Skin epidermis (tissue), 12 donors: ENCODE data around the gene CMKLR1.

ENCODE experiments used
- H3K27ac ChIP-seq, 21 experiments: fragments of 200-600 bp; sonication (generic) in 11 of 21; one replicate each; pipeline ENCODE4 v1.5.0; 2020; ENCODE audit warnings: mild to moderate bottlenecking in 3 of 21, inconsistent platforms in 2 of 21, moderate library complexity in 2 of 21
- H3K4me3 ChIP-seq, 7 experiments: fragments of 200-600 bp; sonication (generic) in 2 of 7; one replicate each; pipeline ENCODE4 v1.5.0; 2020; ENCODE audit warnings: inconsistent platforms in 2 of 7, mild to moderate bottlenecking in 2 of 7, moderate library complexity in 1 of 7

The CMKLR1 gene

DNA sequence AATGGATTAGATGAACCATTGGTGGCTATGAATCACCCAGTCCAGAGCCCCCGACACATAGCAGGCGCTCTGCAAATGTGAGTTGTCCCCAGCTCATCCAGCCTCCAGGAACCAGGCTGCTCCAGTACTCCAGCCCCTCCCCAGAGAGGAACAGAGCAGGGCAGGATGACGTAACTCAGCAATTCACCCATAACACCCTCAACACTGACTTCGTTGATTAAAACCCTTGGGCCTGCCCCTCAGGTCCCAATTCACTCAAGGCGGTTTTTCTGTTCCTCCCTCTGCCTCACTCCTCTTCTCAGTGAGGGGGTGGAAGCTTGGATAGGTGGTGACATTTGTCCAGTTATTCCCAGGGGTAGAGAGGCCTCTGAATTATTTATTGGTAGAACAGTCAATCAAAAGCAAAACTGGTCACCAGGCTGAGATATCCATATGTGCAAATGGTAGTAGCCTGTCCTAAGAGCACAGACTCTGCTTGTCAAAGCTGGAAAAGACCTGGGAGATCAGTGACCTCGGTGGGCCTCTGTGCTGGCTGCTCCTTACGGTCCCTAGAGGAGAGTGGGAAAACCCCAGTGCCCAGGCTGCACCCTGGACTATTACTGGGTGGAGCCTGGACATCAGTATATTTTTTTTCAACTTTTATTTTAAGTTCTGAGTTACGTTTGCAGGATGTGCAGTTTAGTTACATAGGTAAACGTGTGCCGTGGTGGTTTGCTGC is 97.0 kb downstream of the CMKLR1 start:
- Histone ChIP-seq H3K4me3 (no peak overlapping the region), H3K27ac (no peak overlapping the region)

DNA sequence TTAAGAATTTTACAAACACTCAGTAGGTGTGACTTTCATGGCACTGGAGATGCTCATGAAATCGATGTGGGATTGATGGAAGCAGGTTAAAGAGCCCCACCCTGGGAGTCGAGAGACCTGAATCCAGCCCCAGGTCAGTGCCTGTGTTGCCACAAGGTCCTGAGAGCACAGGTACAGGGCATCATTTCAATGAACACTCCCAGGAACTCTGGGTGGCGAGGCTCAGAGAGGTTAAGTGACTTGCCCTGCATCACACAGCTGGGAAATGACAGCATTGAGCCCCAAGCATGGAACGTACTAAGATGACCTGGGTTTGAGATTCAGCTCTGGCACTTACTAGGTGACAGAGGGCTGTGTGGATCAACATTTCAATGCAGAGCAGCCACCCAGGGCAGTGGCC is 98.2 kb downstream of the CMKLR1 start:
- no peak overlapping the region for H3K4me3 ChIP-seq
- no peak overlapping the region for H3K27ac ChIP-seq

DNA sequence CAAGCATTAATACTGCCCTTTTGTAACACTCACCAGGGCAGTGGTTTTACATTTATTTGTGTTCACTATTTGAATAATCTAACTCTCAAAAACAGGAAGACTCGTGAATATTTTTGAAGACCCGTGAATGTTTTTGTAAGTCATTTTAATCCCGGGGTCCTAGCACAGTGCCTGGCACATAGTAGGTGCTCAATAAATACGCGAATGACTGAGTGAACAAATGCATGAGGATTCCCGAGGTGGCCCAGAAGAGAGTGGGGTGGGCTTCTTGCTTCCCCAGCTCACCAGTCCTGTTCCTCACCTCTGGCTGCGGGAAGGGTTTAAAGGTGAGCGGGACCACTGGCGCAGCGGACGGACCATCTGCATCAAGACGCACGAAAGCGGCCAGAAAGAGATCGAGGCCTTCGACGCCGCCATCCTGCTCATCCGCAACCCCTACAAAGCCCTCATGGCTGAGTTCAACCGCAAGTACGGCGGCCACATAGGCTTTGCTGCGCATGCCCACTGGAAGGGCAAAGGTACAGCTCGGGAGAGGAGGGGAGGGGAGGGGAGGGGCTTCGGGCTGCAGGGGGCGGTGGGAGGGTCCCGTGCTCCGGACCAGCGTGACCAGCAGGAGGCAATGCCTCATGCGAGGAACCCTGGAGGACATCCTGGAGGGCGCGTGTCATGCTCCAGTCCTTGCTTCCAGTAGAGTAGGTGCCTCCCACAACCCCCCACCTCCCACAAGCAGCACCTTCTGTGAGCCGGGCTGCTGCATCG is 98.9 kb downstream of the CMKLR1 start:
- Histone ChIP-seq H3K27ac (no peak overlapping the region), H3K4me3 (no peak overlapping the region)

DNA sequence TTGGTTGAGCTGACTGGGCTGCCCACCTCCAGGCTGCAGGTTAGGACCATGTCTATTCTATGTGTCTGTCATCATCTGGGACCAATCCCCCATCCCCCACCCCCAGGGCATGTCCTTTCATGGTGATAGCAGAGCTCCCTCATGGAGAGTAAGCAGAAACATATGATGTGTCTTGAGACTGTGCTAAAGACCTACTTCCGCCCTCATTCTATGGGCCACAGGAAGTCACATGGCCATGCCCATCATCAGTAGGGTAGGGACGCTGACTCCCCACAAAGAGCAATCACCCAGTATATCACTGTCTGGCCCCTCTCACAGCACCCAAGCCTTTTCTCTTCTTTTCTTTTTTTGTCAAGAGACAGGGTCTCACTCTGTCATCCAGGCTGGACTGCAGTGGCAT is 99.7 kb downstream of the CMKLR1 start:
- no peak overlapping the region for H3K4me3 ChIP-seq
- no peak overlapping the region for H3K27ac ChIP-seq

DNA sequence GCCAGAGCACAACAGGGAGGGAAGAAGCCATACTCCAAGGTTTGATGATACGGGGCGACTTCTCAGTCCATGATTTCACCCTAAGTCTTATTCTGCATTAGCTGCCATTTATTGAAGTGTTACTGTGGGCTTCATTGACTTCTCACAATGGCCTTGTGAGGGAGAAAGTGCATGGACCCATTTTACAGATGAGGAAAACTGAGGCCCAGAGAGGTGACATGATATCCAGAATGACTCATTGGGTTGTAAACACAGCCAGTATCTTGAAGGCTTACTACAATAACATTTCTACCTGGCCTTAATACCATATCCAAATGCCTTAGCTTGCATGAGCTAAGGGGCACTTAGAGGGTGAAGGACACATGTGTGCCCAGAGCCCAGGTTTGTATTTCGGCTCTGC is 100.6 kb downstream of the CMKLR1 start:
- Histone ChIP-seq H3K4me3 (no peak overlapping the region), H3K27ac (no peak overlapping the region)
